HCT116 (cell line): ENCODE measurements around the gene MYL5. TPM values are rescaled to one million over a fixed set of nuclear protein-coding genes. Genes with fewer than 3 reads are reported as not detected.

Experiments
- ATAC-seq: fragments of 200-7000 bp; cut with Tn5 transposase; 2 replicates; pipeline ENCODE4 v1.9.1; 2020; ENCODE audit warnings: mild to moderate bottlenecking, moderate library complexity
- BruUV-seq: library from RNA; stranded (reverse); fragments of 400-500 nt; replicated peaks from 2 replicates; lab custom pipeline; 2021; lab: Mats Ljungman, UMichigan
- CTCF ChIA-PET: fragments of 300-600 bp; sonication (Branson Sonifier 250); formaldehyde crosslinking; loops from one replicate; lab custom pipeline; 2021; ENCODE audit warnings: antibody characterized with exemption; lab: Charles Lee
- POLR2A ChIA-PET: fragments of 300-600, 350-600 bp; sonication (Branson Sonifier 250); formaldehyde crosslinking; loops from one replicate; lab custom pipeline; 2021; ENCODE audit warnings: antibody characterized with exemption; lab: Charles Lee
- RAD21 ChIA-PET, 2 experiments: fragments of 300-600 bp; sonication (Branson Sonifier 250); formaldehyde crosslinking; loops; one replicate each; lab custom pipeline; 2023; ENCODE audit warnings: low total read pairs in 2 of 2; ENCODE audit not compliant: uncharacterized antibody in 2 of 2, unreplicated experiment in 2 of 2, low non-redundant PET in 1 of 2; lab: Charles Lee
- DNase-seq: peaks from one replicate; pipeline ENCODE4 v3.0.0-alpha.2; 2010; ENCODE audit warnings: low read depth, low spot score
- H2AFZ ChIP-seq: fragments of 200-600 bp; shearing (Covaris generic), sonication (generic); 2 replicates; pipeline ENCODE4 v1.6.1; 2017; ENCODE audit warnings: low read depth, mixed run types, mixed read lengths, antibody characterized with exemption, low read length; ENCODE audit not compliant: poor library complexity, severe bottlenecking
- H3K27ac ChIP-seq: 2 replicates; pipeline ENCODE4 v1.5.1; 2012; ENCODE audit warnings: low read depth, low read length
- H3K27me3 ChIP-seq: fragments of 200-600 bp; sonication (generic); 2 replicates; pipeline ENCODE4 v1.6.1; 2016; ENCODE audit warnings: mixed run types, low read length, mixed read lengths; ENCODE audit not compliant: insufficient read depth
- H3K36me3 ChIP-seq, 2 experiments: fragments of 200-500 bp in 1 of 2; fragments of 200-600 bp in 1 of 2; sonication (Bioruptor generic) in 1 of 2; sonication (generic) in 1 of 2; 2 replicates each; pipeline versions ENCODE4 v1.5.1 to v1.6.1; 2014 to 2016; ENCODE audit warnings: low read length in 2 of 2, inconsistent platforms in 1 of 2, mixed read lengths in 1 of 2, mixed run types in 1 of 2; ENCODE audit not compliant: insufficient read depth in 2 of 2, control insufficient read depth in 1 of 2
- H3K4me1 ChIP-seq, 2 experiments: fragments of 200-600 bp in 1 of 2; sonication (generic) in 1 of 2; 2 replicates each; pipeline versions ENCODE4 v1.5.1 to v1.6.1; 2012 to 2017; ENCODE audit warnings: low read length in 2 of 2, inconsistent platforms in 1 of 2, mild to moderate bottlenecking in 1 of 2, mixed read lengths in 1 of 2, mixed run types in 1 of 2, moderate library complexity in 1 of 2; ENCODE audit not compliant: insufficient read depth in 2 of 2, control insufficient read depth in 1 of 2
- H3K4me2 ChIP-seq: fragments of 200-600 bp; sonication (generic); 2 replicates; pipeline ENCODE4 v1.6.1; 2017; ENCODE audit warnings: mixed run types, low read length, mixed read lengths
- H3K4me3 ChIP-seq, 2 experiments: fragments of 200-600 bp in 1 of 2; sonication (generic) in 1 of 2; replicated peaks in 1 of 2; 2 replicates each; pipeline ENCODE4 v1.5.1; 2011 to 2016; ENCODE audit warnings: low read length in 2 of 2, control low read depth in 1 of 2, low read depth in 1 of 2, mild to moderate bottlenecking in 1 of 2, mixed read lengths in 1 of 2, mixed run types in 1 of 2
- H3K79me2 ChIP-seq: fragments of 200-600 bp; sonication (generic); 2 replicates; pipeline ENCODE4 v1.6.1; 2017; ENCODE audit warnings: mild to moderate bottlenecking, mixed run types, low read length, moderate library complexity, mixed read lengths; ENCODE audit not compliant: insufficient read depth
- H3K9ac ChIP-seq: fragments of 200-600 bp; sonication (generic); 2 replicates; pipeline ENCODE4 v1.6.1; 2016; ENCODE audit warnings: low read length, mixed read lengths
- H3K9me2 ChIP-seq: fragments of 200-600 bp; sonication (generic), shearing (Covaris generic); 2 replicates; pipeline ENCODE4 v1.6.1; 2017; ENCODE audit warnings: mixed run types, mild to moderate bottlenecking, moderate library complexity; ENCODE audit not compliant: insufficient read depth
- H3K9me3 ChIP-seq, 2 experiments: fragments of 200-500 bp in 1 of 2; fragments of 200-600 bp in 1 of 2; sonication (Bioruptor generic) in 1 of 2; sonication (generic) in 1 of 2; 2 replicates each; pipeline ENCODE4 v1.6.1; 2014 to 2017; ENCODE audit warnings: low read length in 2 of 2, mixed read lengths in 2 of 2, inconsistent platforms in 1 of 2, low read depth in 1 of 2, mild to moderate bottlenecking in 1 of 2, mixed run types in 1 of 2, moderate library complexity in 1 of 2; ENCODE audit not compliant: control insufficient read depth in 1 of 2, insufficient read depth in 1 of 2
- H4K20me1 ChIP-seq: fragments of 200-600 bp; sonication (generic), shearing (Covaris generic); 2 replicates; pipeline ENCODE4 v1.6.1; 2017; ENCODE audit warnings: mixed run types, mild to moderate bottlenecking, moderate library complexity; ENCODE audit not compliant: insufficient read depth
- EZH2phosphoT487 ChIP-seq: fragments of 200-600 bp; IDR thresholded peaks from 2 replicates; pipeline ENCODE4 v1.6.1; 2018; ENCODE audit warnings: antibody characterized with exemption, borderline replicate concordance
- FOSL1 ChIP-seq: IDR thresholded peaks from 2 replicates; pipeline ENCODE4 v1.6.1; 2012; ENCODE audit warnings: low read depth
- POLR2A ChIP-seq: IDR thresholded peaks from 2 replicates; pipeline ENCODE4 v1.7.0; 2011; ENCODE audit warnings: borderline replicate concordance; ENCODE audit not compliant: insufficient read depth, insufficient read length; ENCODE audit errors: extremely low read depth
- SIN3A ChIP-seq: IDR thresholded peaks from 2 replicates; pipeline ENCODE4 v1.6.1; 2012; ENCODE audit warnings: low read depth
- SP1 ChIP-seq: IDR thresholded peaks from 2 replicates; pipeline ENCODE4 v1.6.1; 2012; ENCODE audit warnings: low read depth
- SRF ChIP-seq: IDR thresholded peaks from 2 replicates; pipeline ENCODE4 v1.6.1; 2012; ENCODE audit warnings: low read depth
- TCF7L2 ChIP-seq: IDR thresholded peaks from 2 replicates; pipeline ENCODE4 v1.7.0; 2011; ENCODE audit warnings: borderline replicate concordance, inconsistent platforms; ENCODE audit not compliant: insufficient read depth, insufficient read length; ENCODE audit errors: extremely low read depth
- YY1 ChIP-seq: IDR thresholded peaks from 2 replicates; pipeline ENCODE4 v1.6.1; 2011; ENCODE audit warnings: low read length, low read depth, moderate library complexity, mild to moderate bottlenecking; ENCODE audit not compliant: insufficient replicate concordance; ENCODE audit errors: extremely low read depth
- ZBTB33 ChIP-seq: IDR thresholded peaks from 2 replicates; pipeline ENCODE4 v1.6.1; 2011; ENCODE audit warnings: mild to moderate bottlenecking, low read length, moderate library complexity; ENCODE audit not compliant: insufficient replicate concordance; ENCODE audit errors: extremely low read depth
- ZFX ChIP-seq: fragments of 450-650 bp; IDR thresholded peaks from 2 replicates; pipeline ENCODE4 v1.6.1; 2017
- ZNF274 ChIP-seq: fragments of 200-500 bp; sonication (Bioruptor generic); IDR thresholded peaks from 2 replicates; pipeline ENCODE4 v1.6.1; 2014; ENCODE audit warnings: mild to moderate bottlenecking, low read depth, low read length, inconsistent platforms
- intact Hi-C: fragments of 100-400 bp; cut with micrococcal nuclease; formaldehyde crosslinking; loops from 2 replicates; pipeline ENCODE4 v1.10.0; 2022
- total RNA-seq: library from RNA; stranded (reverse); gene quantifications from one replicate; pipeline ENCODE4 v1.2.1, GENCODE V29; 2021; ENCODE audit not compliant: unreplicated experiment
- TF ChIP-seq, protein P1 (sequence below): IDR thresholded peaks from 2 replicates; pipeline ENCODE4 v1.6.1; 2012

Gene MYL5
- total RNA-seq, 1 experiment from 2014 or later, result 14.0 TPM

DNA sequence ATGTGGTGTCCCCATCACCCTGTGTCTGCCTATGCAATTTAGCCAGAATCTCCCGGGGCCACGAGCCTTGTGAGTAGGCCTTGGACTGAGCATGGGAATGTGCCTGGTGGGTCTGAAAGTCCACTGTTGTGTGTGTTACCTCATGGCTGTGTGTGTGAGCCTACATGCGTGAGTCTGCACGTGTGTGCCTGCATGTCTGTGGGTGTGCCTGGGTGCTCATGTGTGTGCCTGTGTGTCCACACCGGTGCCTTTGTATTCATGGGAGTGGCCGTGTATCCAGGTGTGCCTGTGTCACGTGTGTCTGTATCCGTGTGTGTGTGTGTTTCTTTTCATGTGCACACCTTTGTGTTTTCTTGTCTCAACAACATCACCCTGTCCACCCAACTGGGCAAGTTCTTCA lies 14.5 kb upstream of the MYL5 start:
- TF ChIP-seq POLR2A (no peak), SIN3A (no peak), ZBTB33 (no peak), TCF7L2 (no peak), YY1 (no peak), SP1 (no peak), SRF (no peak), ZFX (no peak), ZNF274 (no peak), FOSL1 (no peak), EZH2phosphoT487 (no peak)
- TF ChIP-seq, protein P1, sequence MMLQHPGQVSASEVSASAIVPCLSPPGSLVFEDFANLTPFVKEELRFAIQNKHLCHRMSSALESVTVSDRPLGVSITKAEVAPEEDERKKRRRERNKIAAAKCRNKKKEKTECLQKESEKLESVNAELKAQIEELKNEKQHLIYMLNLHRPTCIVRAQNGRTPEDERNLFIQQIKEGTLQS, result no peak

More for the DNA sequence above, 14.5 kb upstream of the MYL5 start:
- H3K4me1 ChIP-seq, result no peaks in the 10 kb centered on the region
- no peaks in the 10 kb centered on the region for H3K36me3 ChIP-seq
- CTCF ChIA-PET, result no interaction called here
- no peak overlapping the region for H3K9ac ChIP-seq
- H2AFZ ChIP-seq, result no peak overlapping the region
- DNase-seq (no peak), ATAC-seq (no peak)
- POLR2A ChIA-PET, result no interaction called here
- H4K20me1 ChIP-seq, result no peaks in the 10 kb centered on the region
- no peak overlapping the region for H3K4me3 ChIP-seq
- H3K27me3 ChIP-seq, result no peaks in the 10 kb centered on the region
- no peaks in the 10 kb centered on the region for H3K9me3 ChIP-seq
- H3K27ac ChIP-seq, result no peak overlapping the region
- RAD21 ChIA-PET, result no interaction called here
- no peak overlapping the region for H3K4me2 ChIP-seq
- BruUV-seq, result no TSS peak
- intact Hi-C loops, result no loop called here
- no peaks in the 10 kb centered on the region for H3K9me2 ChIP-seq
- H3K79me2 ChIP-seq, result no peaks in the 10 kb centered on the region
